WTC11 (cell line): ENCODE measurements around the gene DDC. TPM values are rescaled to one million over a fixed set of nuclear protein-coding genes. Genes with fewer than 3 reads are reported as not detected.

Source experiments
- ATAC-seq: fragments of 200-7000 bp; cut with Tn5 transposase; 2 replicates; pipeline ENCODE4 v1.10.0; 2021; ENCODE audit warnings: mild to moderate bottlenecking, moderate library complexity
- CTCF ChIA-PET: fragments of 300-600 bp; sonication (Branson Sonifier 250); formaldehyde crosslinking; loops from one replicate; lab custom pipeline; 2021; ENCODE audit warnings: antibody characterized with exemption; lab: Charles Lee
- POLR2A ChIA-PET: fragments of 350-600 bp; sonication (Branson Sonifier 250); formaldehyde crosslinking; loops from one replicate; lab custom pipeline; 2021; ENCODE audit warnings: antibody characterized with exemption; lab: Charles Lee
- DNase-seq: peaks from one replicate; pipeline ENCODE4 v3.0.0; 2021; ENCODE audit warnings: low spot score
- H3K27ac Mint-ChIP-seq: 2 replicates; pipeline ENCODE4 v1.8.0; 2021; ENCODE audit warnings: mixed read lengths
- H3K27me3 Mint-ChIP-seq: 2 replicates; pipeline ENCODE4 v1.8.0; 2021; ENCODE audit warnings: low read depth, mild to moderate bottlenecking, moderate library complexity, mixed read lengths
- H3K36me3 Mint-ChIP-seq: 2 replicates; pipeline ENCODE4 v1.8.0; 2021; ENCODE audit warnings: mixed read lengths
- H3K4me1 Mint-ChIP-seq: 2 replicates; pipeline ENCODE4 v1.8.0; 2022; ENCODE audit warnings: mixed read lengths
- H3K4me3 Mint-ChIP-seq: 2 replicates; pipeline ENCODE4 v1.8.0; 2021; ENCODE audit warnings: mild to moderate bottlenecking, moderate library complexity, mixed read lengths
- H3K9me3 Mint-ChIP-seq: 2 replicates; pipeline ENCODE4 v1.8.0; 2021; ENCODE audit warnings: mixed read lengths
- CBFB ChIP-seq: sonication (generic); formaldehyde crosslinking; IDR thresholded peaks from 2 replicates; pipeline ENCODE4 v1.8.1; 2022; ENCODE audit warnings: mild to moderate bottlenecking, low read depth, missing genetic modification reagents
- ERG ChIP-seq: fragments of 250-450 bp; sonication (Bioruptor Pico); IDR thresholded peaks from 2 replicates; pipeline ENCODE4 v1.8.0; 2021; ENCODE audit warnings: mild to moderate bottlenecking
- ETV6 ChIP-seq: sonication (generic); formaldehyde crosslinking; IDR thresholded peaks from 2 replicates; pipeline ENCODE4 v1.8.1; 2022; ENCODE audit warnings: mild to moderate bottlenecking, missing genetic modification reagents
- FOXP1 ChIP-seq: sonication (generic); formaldehyde crosslinking; IDR thresholded peaks from 2 replicates; pipeline ENCODE4 v1.8.0; 2022; ENCODE audit warnings: missing genetic modification reagents, mild to moderate bottlenecking, moderate library complexity, borderline replicate concordance
- GABPB1 ChIP-seq: sonication (generic); formaldehyde crosslinking; IDR thresholded peaks from 2 replicates; pipeline ENCODE4 v1.8.1; 2023; ENCODE audit warnings: mild to moderate bottlenecking, missing genetic modification reagents
- IRF2 ChIP-seq: sonication (generic); formaldehyde crosslinking; IDR thresholded peaks from 2 replicates; pipeline ENCODE4 v1.8.0; 2022; ENCODE audit warnings: low read depth, missing genetic modification reagents, borderline replicate concordance
- JAZF1 ChIP-seq: fragments of 250-450 bp; sonication (Bioruptor Pico); IDR thresholded peaks from 2 replicates; pipeline ENCODE4 v1.9.0; 2021; ENCODE audit warnings: moderate library complexity, mild to moderate bottlenecking, inconsistent platforms
- KAT7 ChIP-seq: sonication (generic); formaldehyde crosslinking; IDR thresholded peaks from 2 replicates; pipeline ENCODE4 v1.8.1; 2023; ENCODE audit warnings: missing genetic modification reagents, mild to moderate bottlenecking, borderline replicate concordance
- NFE2L1 ChIP-seq: sonication (generic); formaldehyde crosslinking; IDR thresholded peaks from 2 replicates; pipeline ENCODE4 v1.8.1; 2023; ENCODE audit warnings: missing genetic modification reagents
- NR1H2 ChIP-seq: sonication (generic); formaldehyde crosslinking; IDR thresholded peaks from 2 replicates; pipeline ENCODE4 v1.9.0; 2021; ENCODE audit warnings: mild to moderate bottlenecking, moderate library complexity, missing genetic modification reagents
- PRRX2 ChIP-seq: fragments of 250-450 bp; sonication (Bioruptor Pico); IDR thresholded peaks from 2 replicates; pipeline ENCODE4 v1.8.0; 2021; ENCODE audit warnings: mild to moderate bottlenecking
- SMAD4 ChIP-seq: sonication (generic); formaldehyde crosslinking; IDR thresholded peaks from 2 replicates; pipeline ENCODE4 v1.8.0; 2022; ENCODE audit warnings: mild to moderate bottlenecking, missing genetic modification reagents
- TEAD4 ChIP-seq: sonication (generic); formaldehyde crosslinking; IDR thresholded peaks from 2 replicates; pipeline ENCODE4 v1.8.0; 2022; ENCODE audit warnings: mild to moderate bottlenecking, missing genetic modification reagents
- ZBTB21 ChIP-seq: sonication (generic); formaldehyde crosslinking; IDR thresholded peaks from 2 replicates; pipeline ENCODE4 v1.8.1; 2023; ENCODE audit warnings: mild to moderate bottlenecking, missing genetic modification reagents, borderline replicate concordance
- total RNA-seq: library from RNA; stranded (reverse); gene quantifications from 3 replicates; pipeline ENCODE4 v1.2.3, GENCODE V29; 2021
- TF ChIP-seq, protein P1 (sequence below): sonication (generic); formaldehyde crosslinking; IDR thresholded peaks from 2 replicates; pipeline ENCODE4 v1.8.0; 2023; ENCODE audit warnings: missing genetic modification reagents, mild to moderate bottlenecking, borderline replicate concordance
- TF ChIP-seq, protein P2 (sequence below): sonication (generic); formaldehyde crosslinking; IDR thresholded peaks from 2 replicates; pipeline ENCODE4 v1.8.1; 2022; ENCODE audit warnings: mild to moderate bottlenecking, moderate library complexity, missing genetic modification reagents
- TF ChIP-seq, protein P3 (sequence below): sonication (generic); formaldehyde crosslinking; conservative IDR thresholded peaks from 2 replicates; pipeline ENCODE4 v1.8.1; 2023; ENCODE audit warnings: mild to moderate bottlenecking, low read depth, missing genetic modification reagents, moderate library complexity
- TF ChIP-seq, protein P4 (sequence below): sonication (generic); formaldehyde crosslinking; IDR thresholded peaks from 2 replicates; pipeline ENCODE4 v1.8.0; 2022; ENCODE audit warnings: mild to moderate bottlenecking, missing genetic modification reagents

DDC gene
- total RNA-seq, 1 experiment from 2014 or later, result not detected

- CTCF ChIA-PET, result interaction anchor here (0.6 to 2.2 kb wide), 5 partner anchors 31 to 712 kb away, joined by 3 to 5 read pairs (median 4); partner anchors contain the start of gene ZPBP
- H3K4me3 Mint-ChIP-seq, result peak overlapping the region; percentile 66
- H3K9me3 Mint-ChIP-seq, result no peaks in the 10 kb centered on the region
- peaks cover 12% of the 10 kb centered on the region for H3K27me3 Mint-ChIP-seq
- ATAC-seq (peak; percentile 7; the same call in 1 of the 2 replicates), DNase-seq (no peak)
- H3K36me3 Mint-ChIP-seq, result peaks cover 8% of the 10 kb centered on the region
- POLR2A ChIA-PET, result no interaction called here
- peaks cover 9% of the 10 kb centered on the region for H3K4me1 Mint-ChIP-seq
- H3K27ac Mint-ChIP-seq, result no peak overlapping the region
- TF ChIP-seq ZBTB21 (CRISPR knock-in tag) (no peak), IRF2 (CRISPR knock-in tag) (no peak), KAT7 (CRISPR knock-in tag) (no peak), ERG (no peak), FOXP1 (CRISPR knock-in tag) (no peak), JAZF1 (no peak), PRRX2 (CRISPR knock-in tag) (no peak), SMAD4 (no peak), ETV6 (CRISPR knock-in tag) (no peak), CBFB (no peak), TEAD4 (CRISPR knock-in tag) (no peak), GABPB1 (CRISPR knock-in tag) (no peak), NR1H2 (CRISPR knock-in tag) (no peak), NFE2L1 (CRISPR knock-in tag) (no peak)
- TF ChIP-seq, protein P1, sequence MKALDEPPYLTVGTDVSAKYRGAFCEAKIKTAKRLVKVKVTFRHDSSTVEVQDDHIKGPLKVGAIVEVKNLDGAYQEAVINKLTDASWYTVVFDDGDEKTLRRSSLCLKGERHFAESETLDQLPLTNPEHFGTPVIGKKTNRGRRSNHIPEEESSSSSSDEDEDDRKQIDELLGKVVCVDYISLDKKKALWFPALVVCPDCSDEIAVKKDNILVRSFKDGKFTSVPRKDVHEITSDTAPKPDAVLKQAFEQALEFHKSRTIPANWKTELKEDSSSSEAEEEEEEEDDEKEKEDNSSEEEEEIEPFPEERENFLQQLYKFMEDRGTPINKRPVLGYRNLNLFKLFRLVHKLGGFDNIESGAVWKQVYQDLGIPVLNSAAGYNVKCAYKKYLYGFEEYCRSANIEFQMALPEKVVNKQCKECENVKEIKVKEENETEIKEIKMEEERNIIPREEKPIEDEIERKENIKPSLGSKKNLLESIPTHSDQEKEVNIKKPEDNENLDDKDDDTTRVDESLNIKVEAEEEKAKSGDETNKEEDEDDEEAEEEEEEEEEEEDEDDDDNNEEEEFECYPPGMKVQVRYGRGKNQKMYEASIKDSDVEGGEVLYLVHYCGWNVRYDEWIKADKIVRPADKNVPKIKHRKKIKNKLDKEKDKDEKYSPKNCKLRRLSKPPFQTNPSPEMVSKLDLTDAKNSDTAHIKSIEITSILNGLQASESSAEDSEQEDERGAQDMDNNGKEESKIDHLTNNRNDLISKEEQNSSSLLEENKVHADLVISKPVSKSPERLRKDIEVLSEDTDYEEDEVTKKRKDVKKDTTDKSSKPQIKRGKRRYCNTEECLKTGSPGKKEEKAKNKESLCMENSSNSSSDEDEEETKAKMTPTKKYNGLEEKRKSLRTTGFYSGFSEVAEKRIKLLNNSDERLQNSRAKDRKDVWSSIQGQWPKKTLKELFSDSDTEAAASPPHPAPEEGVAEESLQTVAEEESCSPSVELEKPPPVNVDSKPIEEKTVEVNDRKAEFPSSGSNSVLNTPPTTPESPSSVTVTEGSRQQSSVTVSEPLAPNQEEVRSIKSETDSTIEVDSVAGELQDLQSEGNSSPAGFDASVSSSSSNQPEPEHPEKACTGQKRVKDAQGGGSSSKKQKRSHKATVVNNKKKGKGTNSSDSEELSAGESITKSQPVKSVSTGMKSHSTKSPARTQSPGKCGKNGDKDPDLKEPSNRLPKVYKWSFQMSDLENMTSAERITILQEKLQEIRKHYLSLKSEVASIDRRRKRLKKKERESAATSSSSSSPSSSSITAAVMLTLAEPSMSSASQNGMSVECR (CRISPR knock-in tag), result no peak
- TF ChIP-seq, protein P2, sequence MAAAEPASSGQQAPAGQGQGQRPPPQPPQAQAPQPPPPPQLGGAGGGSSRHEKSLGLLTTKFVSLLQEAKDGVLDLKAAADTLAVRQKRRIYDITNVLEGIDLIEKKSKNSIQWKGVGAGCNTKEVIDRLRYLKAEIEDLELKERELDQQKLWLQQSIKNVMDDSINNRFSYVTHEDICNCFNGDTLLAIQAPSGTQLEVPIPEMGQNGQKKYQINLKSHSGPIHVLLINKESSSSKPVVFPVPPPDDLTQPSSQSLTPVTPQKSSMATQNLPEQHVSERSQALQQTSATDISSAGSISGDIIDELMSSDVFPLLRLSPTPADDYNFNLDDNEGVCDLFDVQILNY, result no peak
- TF ChIP-seq, protein P3, sequence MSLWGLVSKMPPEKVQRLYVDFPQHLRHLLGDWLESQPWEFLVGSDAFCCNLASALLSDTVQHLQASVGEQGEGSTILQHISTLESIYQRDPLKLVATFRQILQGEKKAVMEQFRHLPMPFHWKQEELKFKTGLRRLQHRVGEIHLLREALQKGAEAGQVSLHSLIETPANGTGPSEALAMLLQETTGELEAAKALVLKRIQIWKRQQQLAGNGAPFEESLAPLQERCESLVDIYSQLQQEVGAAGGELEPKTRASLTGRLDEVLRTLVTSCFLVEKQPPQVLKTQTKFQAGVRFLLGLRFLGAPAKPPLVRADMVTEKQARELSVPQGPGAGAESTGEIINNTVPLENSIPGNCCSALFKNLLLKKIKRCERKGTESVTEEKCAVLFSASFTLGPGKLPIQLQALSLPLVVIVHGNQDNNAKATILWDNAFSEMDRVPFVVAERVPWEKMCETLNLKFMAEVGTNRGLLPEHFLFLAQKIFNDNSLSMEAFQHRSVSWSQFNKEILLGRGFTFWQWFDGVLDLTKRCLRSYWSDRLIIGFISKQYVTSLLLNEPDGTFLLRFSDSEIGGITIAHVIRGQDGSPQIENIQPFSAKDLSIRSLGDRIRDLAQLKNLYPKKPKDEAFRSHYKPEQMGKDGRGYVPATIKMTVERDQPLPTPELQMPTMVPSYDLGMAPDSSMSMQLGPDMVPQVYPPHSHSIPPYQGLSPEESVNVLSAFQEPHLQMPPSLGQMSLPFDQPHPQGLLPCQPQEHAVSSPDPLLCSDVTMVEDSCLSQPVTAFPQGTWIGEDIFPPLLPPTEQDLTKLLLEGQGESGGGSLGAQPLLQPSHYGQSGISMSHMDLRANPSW, result no peak
- TF ChIP-seq, protein P4, sequence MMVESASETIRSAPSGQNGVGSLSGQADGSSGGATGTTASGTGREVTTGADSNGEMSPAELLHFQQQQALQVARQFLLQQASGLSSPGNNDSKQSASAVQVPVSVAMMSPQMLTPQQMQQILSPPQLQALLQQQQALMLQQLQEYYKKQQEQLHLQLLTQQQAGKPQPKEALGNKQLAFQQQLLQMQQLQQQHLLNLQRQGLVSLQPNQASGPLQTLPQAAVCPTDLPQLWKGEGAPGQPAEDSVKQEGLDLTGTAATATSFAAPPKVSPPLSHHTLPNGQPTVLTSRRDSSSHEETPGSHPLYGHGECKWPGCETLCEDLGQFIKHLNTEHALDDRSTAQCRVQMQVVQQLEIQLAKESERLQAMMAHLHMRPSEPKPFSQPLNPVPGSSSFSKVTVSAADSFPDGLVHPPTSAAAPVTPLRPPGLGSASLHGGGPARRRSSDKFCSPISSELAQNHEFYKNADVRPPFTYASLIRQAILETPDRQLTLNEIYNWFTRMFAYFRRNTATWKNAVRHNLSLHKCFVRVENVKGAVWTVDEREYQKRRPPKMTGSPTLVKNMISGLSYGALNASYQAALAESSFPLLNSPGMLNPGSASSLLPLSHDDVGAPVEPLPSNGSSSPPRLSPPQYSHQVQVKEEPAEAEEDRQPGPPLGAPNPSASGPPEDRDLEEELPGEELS, result no peak
Measured at GRCh38 chr7:50449501-50449880, 115.7 kb downstream of the DDC start.
